WTC11 (cell line): ENCODE measurements around the gene UBB.

Experiments
- PRRX2 ChIP-seq: fragments of 250-450 bp; sonication (Bioruptor Pico); IDR thresholded peaks from 2 replicates; pipeline ENCODE4 v1.8.0; 2021; ENCODE audit warnings: mild to moderate bottlenecking
- USF2 ChIP-seq: sonication (generic); formaldehyde crosslinking; IDR thresholded peaks from 2 replicates; pipeline ENCODE4 v1.8.1; 2023; ENCODE audit warnings: mild to moderate bottlenecking, missing genetic modification reagents, moderate library complexity
- TF ChIP-seq, protein P1 (sequence below): fragments of 200-600 bp; IDR thresholded peaks from 2 replicates; pipeline ENCODE4 v1.8.0; 2022; ENCODE audit warnings: antibody characterized with exemption

DNA sequence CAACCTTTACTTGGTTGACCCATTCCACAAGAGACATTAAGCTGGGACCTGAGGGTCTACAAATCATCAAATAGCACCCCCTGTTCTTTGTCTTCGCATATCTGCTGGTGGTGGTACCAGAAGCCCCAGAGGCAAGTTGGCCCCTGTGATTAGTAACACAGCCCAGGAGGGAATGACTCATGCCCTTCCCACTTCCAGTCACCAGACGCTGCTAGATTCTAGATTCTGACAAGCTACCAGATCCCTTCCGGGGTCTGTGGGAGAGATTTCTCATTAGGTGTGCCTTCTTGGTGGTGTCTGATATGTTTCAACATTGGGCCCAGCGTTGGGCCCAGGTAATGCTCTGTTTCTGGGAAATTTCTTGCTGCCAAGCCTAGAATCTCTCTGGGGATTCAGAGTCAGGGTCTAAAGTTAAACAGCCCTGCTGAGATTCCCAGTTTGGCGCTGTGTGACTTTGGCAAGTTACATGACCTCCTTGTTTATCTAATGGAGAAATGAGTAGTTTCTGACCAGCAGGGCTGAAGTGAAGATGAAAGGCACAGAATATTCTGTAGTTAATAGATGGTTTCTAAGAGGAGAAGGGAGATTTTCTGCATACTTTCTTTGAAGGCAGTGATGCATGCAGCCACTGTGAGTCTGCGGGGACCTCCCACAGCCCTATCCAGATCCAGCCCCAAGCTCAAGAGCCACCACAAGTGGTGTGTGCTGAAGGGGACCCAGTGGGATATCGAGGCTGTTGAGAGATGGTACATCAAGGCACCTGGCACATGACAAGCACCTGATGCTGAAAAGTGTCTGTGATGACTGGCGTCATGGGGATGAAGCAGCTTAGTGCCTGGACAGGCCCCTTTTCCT, 38.4 kb downstream of the UBB start:
- TF ChIP-seq, protein P1, sequence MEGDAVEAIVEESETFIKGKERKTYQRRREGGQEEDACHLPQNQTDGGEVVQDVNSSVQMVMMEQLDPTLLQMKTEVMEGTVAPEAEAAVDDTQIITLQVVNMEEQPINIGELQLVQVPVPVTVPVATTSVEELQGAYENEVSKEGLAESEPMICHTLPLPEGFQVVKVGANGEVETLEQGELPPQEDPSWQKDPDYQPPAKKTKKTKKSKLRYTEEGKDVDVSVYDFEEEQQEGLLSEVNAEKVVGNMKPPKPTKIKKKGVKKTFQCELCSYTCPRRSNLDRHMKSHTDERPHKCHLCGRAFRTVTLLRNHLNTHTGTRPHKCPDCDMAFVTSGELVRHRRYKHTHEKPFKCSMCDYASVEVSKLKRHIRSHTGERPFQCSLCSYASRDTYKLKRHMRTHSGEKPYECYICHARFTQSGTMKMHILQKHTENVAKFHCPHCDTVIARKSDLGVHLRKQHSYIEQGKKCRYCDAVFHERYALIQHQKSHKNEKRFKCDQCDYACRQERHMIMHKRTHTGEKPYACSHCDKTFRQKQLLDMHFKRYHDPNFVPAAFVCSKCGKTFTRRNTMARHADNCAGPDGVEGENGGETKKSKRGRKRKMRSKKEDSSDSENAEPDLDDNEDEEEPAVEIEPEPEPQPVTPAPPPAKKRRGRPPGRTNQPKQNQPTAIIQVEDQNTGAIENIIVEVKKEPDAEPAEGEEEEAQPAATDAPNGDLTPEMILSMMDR, result no peak
- no peak for TF ChIP-seq PRRX2 (CRISPR knock-in tag)
- no peak for TF ChIP-seq USF2 (CRISPR knock-in tag)
